ENCODE results near the gene HTT. TPM values are rescaled to one million over a fixed set of nuclear protein-coding genes. Genes with fewer than 3 reads are reported as not detected.

Gene HTT
- total and polyA plus RNA-seq, 2 of the 13 experiments (the other 11 are each of a cell fraction or from before 2014, with no cell fraction given): 17.5 to 19.5 TPM

GRCh38 chr4:3107691-3108121 lies 33.2 kb downstream of the HTT start (continued):
- TF ChIP-seq PAXIP1 (CRISPR knock-in tag; conservative IDR thresholded peaks at IDR 0.05) (no peak), SRSF4 (IDR thresholded peaks at IDR 0.05; ENCODE audit: low read depth, low read length, poor library complexity, severe bottlenecking) (no peak), ZSCAN9 (CRISPR knock-in tag; IDR thresholded peaks at IDR 0.05; ENCODE audit: borderline replicate concordance) (no peak), ZNF614 (CRISPR knock-in tag; IDR thresholded peaks at IDR 0.05; ENCODE audit: borderline replicate concordance) (no peak), TCF7L2 (IDR thresholded peaks at IDR 0.05; ENCODE audit: low read depth, low read length) (no peak), ATF3 (CRISPR knock-in tag; IDR thresholded peaks at IDR 0.05) (no peak)

GRCh38 chr4:3108211-3108610 lies 33.7 kb downstream of the HTT start:
- FAIRE-seq (no peak), DNase-seq (ENCODE audit: low spot score) (no peak), ATAC-seq (no peak)
- peaks cover 17 to 67% of the 10 kb centered on the region in 2 experiments for H3K36me3 ChIP-seq (replicated peaks in 1 of 2; ENCODE audit: control insufficient read depth in 1 of 2, insufficient read depth in 2 of 2, low read length in 2 of 2)
- H4K20me1 ChIP-seq (ENCODE audit: insufficient read depth, low read length): no peaks in the 10 kb centered on the region
- no peaks in the 10 kb centered on the region for H3K27me3 ChIP-seq (ENCODE audit: control insufficient read depth in 1 of 2, insufficient read depth in 2 of 2, low read length in 2 of 2)
- no peaks in the 10 kb centered on the region for H3K79me2 ChIP-seq (ENCODE audit: insufficient read depth, low read length)
- no peak overlapping the region for H3K4me3 ChIP-seq (replicated peaks in 1 of 3; ENCODE audit: insufficient read depth in 1 of 3, low read depth in 2 of 3, low read length in 3 of 3)
- no peaks in the 10 kb centered on the region for H3K9me3 ChIP-seq (ENCODE audit: low read length)
- intact Hi-C loops (cut with micrococcal nuclease; ENCODE audit: unreplicated experiment): loop anchor here (5.0 kb wide), 1 partner anchor 334 kb away; the partner anchor contains the start of gene HGFAC
- H3K27ac ChIP-seq (ENCODE audit: extremely low read length, insufficient read depth, low read length): no peak overlapping the region
- no peak overlapping the region for H2AFZ ChIP-seq (ENCODE audit: low read length)
- H3K4me1 ChIP-seq (ENCODE audit: insufficient read depth, low read length): peaks cover 10% of the 10 kb centered on the region; the same call in 1 of the 2 replicates
- H3K9ac ChIP-seq (ENCODE audit: insufficient read depth, low read depth, low read length): no peak overlapping the region
- no TSS peak for BruUV-seq (replicated peaks)
- in situ Hi-C loops (cut with HindIII; ENCODE audit: extremely low pct_ligation_motif_present, low pct_unique_long_range_greater_than_20kb): no loop called here
- CTCF ChIA-PET (ENCODE audit: low intra/inter-chr PET ratio, low total read pairs): no interaction called here
- WGBS (ENCODE audit: low lambda C conversion rate): 97% methylated on average over 3 of the region's 3 CpGs
- no peak overlapping the region for H3K4me2 ChIP-seq (ENCODE audit: low read depth, low read length)
- POLR2A ChIA-PET: no interaction called here
- no peak for TF ChIP-seq ZNF501 (CRISPR knock-in tag; IDR thresholded peaks at IDR 0.05)
- no peak for TF ChIP-seq ZNF749 (CRISPR knock-in tag; IDR thresholded peaks at IDR 0.05; ENCODE audit: borderline replicate concordance)
- TF ChIP-seq E2F5 (CRISPR knock-in tag; conservative IDR thresholded peaks at IDR 0.05): no peak
- TF ChIP-seq ZFP91 (CRISPR knock-in tag; IDR thresholded peaks at IDR 0.05; ENCODE audit: borderline replicate concordance): no peak
- no peak for TF ChIP-seq PREB (CRISPR knock-in tag; IDR thresholded peaks at IDR 0.05)
- no peak for TF ChIP-seq ZNF513 (CRISPR knock-in tag; conservative IDR thresholded peaks at IDR 0.05)

Measured in HepG2 (cell line).